Liver (tissue), 9 donors: ENCODE results near the gene HOXA5. TPM values are rescaled to one million over a fixed set of nuclear protein-coding genes. Genes with fewer than 3 reads are reported as not detected.

Source experiments
- DNase-seq: peaks from one replicate; pipeline ENCODE4 v3.0.0-alpha.2; 2017; ENCODE audit warnings: low spot score
- H3K27ac ChIP-seq, 2 donors: one replicate each; pipeline ENCODE4 v1.7.0; 2013; ENCODE audit warnings: inconsistent platforms in 2 of 2, low read length in 2 of 2, control low read depth in 1 of 2, low read depth in 1 of 2, mild to moderate bottlenecking in 1 of 2
- H3K27me3 ChIP-seq, 4 donors: one replicate each; pipeline versions ENCODE4 v1.6.1 to v1.7.0; 2013; ENCODE audit warnings: low read length in 3 of 4, inconsistent platforms in 1 of 4, mild to moderate bottlenecking in 1 of 4, moderate library complexity in 1 of 4; ENCODE audit not compliant: control insufficient read depth in 4 of 4, insufficient read depth in 4 of 4
- H3K36me3 ChIP-seq, 4 donors: one replicate each; pipeline versions ENCODE4 v1.6.1 to v1.7.0; 2013; ENCODE audit warnings: low read length in 3 of 4, mild to moderate bottlenecking in 3 of 4, low read depth in 1 of 4, moderate library complexity in 1 of 4; ENCODE audit not compliant: control insufficient read depth in 4 of 4, insufficient read depth in 3 of 4
- H3K4me1 ChIP-seq, 4 donors: one replicate each; pipeline versions ENCODE4 v1.6.1 to v1.7.0; 2013; ENCODE audit warnings: low read length in 3 of 4, mild to moderate bottlenecking in 3 of 4, moderate library complexity in 1 of 4; ENCODE audit not compliant: control insufficient read depth in 4 of 4, insufficient read depth in 4 of 4
- H3K4me3 ChIP-seq, 3 donors: one replicate each; pipeline versions ENCODE4 v1.6.1 to v1.7.0; 2013; ENCODE audit warnings: low read length in 3 of 3, control low read depth in 1 of 3, low read depth in 1 of 3, mild to moderate bottlenecking in 1 of 3
- H3K9ac ChIP-seq, 2 donors: one replicate each; pipeline ENCODE4 v1.7.0; 2013; ENCODE audit warnings: low read length in 2 of 2, mild to moderate bottlenecking in 2 of 2, moderate library complexity in 2 of 2, control low read depth in 1 of 2, low read depth in 1 of 2
- H3K9me3 ChIP-seq, 4 donors: one replicate each; pipeline versions ENCODE4 v1.6.1 to v1.7.0; 2013; ENCODE audit warnings: low read length in 3 of 4; ENCODE audit not compliant: control insufficient read depth in 4 of 4
- CTCF ChIP-seq: fragments of 150-350 bp; IDR thresholded peaks from 2 replicates; pipeline ENCODE4 v1.5.1; 2017; ENCODE audit warnings: improper control_type of control experiment, low read depth, low read length; ENCODE audit not compliant: missing input control
- EGR1 ChIP-seq, 2 donors: IDR thresholded peaks; 2 replicates each; pipeline ENCODE4 v1.6.1; 2016 to 2018; ENCODE audit warnings: antibody characterized with exemption in 2 of 2, low read depth in 2 of 2
- FOXA1 ChIP-seq: IDR thresholded peaks from 2 replicates; pipeline ENCODE4 v1.6.1; 2016; ENCODE audit warnings: antibody characterized with exemption
- FOXA2 ChIP-seq: IDR thresholded peaks from 2 replicates; pipeline ENCODE4 v1.6.1; 2016; ENCODE audit warnings: antibody characterized with exemption
- GABPA ChIP-seq, 2 donors: IDR thresholded peaks in 1 of 2; conservative IDR thresholded peaks in 1 of 2; 2 replicates each; pipeline ENCODE4 v1.6.1; 2016; ENCODE audit warnings: antibody characterized with exemption in 2 of 2, mild to moderate bottlenecking in 1 of 2, moderate library complexity in 1 of 2
- HNF4A ChIP-seq, 2 donors: conservative IDR thresholded peaks; 2 replicates each; pipeline ENCODE4 v1.6.1; 2016; ENCODE audit warnings: antibody characterized with exemption in 2 of 2, mild to moderate bottlenecking in 2 of 2
- HNF4G ChIP-seq: IDR thresholded peaks from 2 replicates; pipeline ENCODE4 v1.6.1; 2016; ENCODE audit warnings: antibody characterized with exemption
- JUND ChIP-seq, 2 donors: IDR thresholded peaks; 2 replicates each; pipeline ENCODE4 v1.6.1; 2016; ENCODE audit warnings: antibody characterized with exemption in 2 of 2
- MAX ChIP-seq: IDR thresholded peaks from 2 replicates; pipeline ENCODE4 v1.6.1; 2016; ENCODE audit warnings: antibody characterized with exemption
- NR2F2 ChIP-seq: IDR thresholded peaks from 2 replicates; pipeline ENCODE4 v1.6.1; 2016; ENCODE audit warnings: antibody characterized with exemption
- RAD21 ChIP-seq, 2 donors: IDR thresholded peaks; 2 replicates each; pipeline ENCODE4 v1.6.1; 2016; ENCODE audit warnings: antibody characterized with exemption in 2 of 2, mild to moderate bottlenecking in 2 of 2
- RXRA ChIP-seq, 2 donors: IDR thresholded peaks; 2 replicates each; pipeline ENCODE4 v1.6.1; 2017 to 2018; ENCODE audit warnings: antibody characterized with exemption in 2 of 2, mild to moderate bottlenecking in 1 of 2
- SP1 ChIP-seq: IDR thresholded peaks from 2 replicates; pipeline ENCODE4 v1.6.1; 2018; ENCODE audit warnings: antibody characterized with exemption, mild to moderate bottlenecking
- TAF1 ChIP-seq: conservative IDR thresholded peaks from 2 replicates; pipeline ENCODE4 v1.6.1; 2016; ENCODE audit warnings: antibody characterized with exemption, mild to moderate bottlenecking
- YY1 ChIP-seq: IDR thresholded peaks from 2 replicates; pipeline ENCODE4 v1.6.1; 2016; ENCODE audit warnings: antibody characterized with exemption, mild to moderate bottlenecking
- ZBTB33 ChIP-seq: IDR thresholded peaks from 2 replicates; pipeline ENCODE4 v1.6.1; 2016; ENCODE audit warnings: antibody characterized with exemption
- WGBS: extraction: QIAGEN DNeasy Blood & Tissue Kit; methylation state at CpG from one replicate; pipeline ENCODE4 v1.1.7; 2013; 5-methylcytosine and 5-hydroxymethylcytosine counted together
- polyA plus RNA-seq, 2 donors: library from polyadenylated mRNA; stranded (reverse) in 1 of 2; unstranded in 1 of 2; fragments of 200-250 nt in 1 of 2; fragments of >200 nt in 1 of 2; fragmentation: Nextera tagmentation in 1 of 2; extraction: Ambion mirVana in 1 of 2; gene quantifications; one replicate each; pipeline versions ENCODE4 v1.2.1 to v1.2.3, GENCODE V29; 2013 to 2015
- total RNA-seq, 2 donors: library from RNA; depleted of rRNA; stranded (reverse); fragments of >200 nt; gene quantifications; one replicate each; pipeline ENCODE4 v1.2.3, GENCODE V29; 2014
- TF ChIP-seq, protein P1 (sequence below): IDR thresholded peaks from 2 replicates; pipeline ENCODE4 v1.6.1; 2016; ENCODE audit warnings: antibody characterized with exemption
- TF ChIP-seq, protein P2 (sequence below): IDR thresholded peaks from 2 replicates; pipeline ENCODE4 v1.6.1; 2016; ENCODE audit warnings: antibody characterized with exemption, mild to moderate bottlenecking
- donor health status: healthy.
- donor health status: healthy.
- donor health status: healthy.
- donor health status: healthy.
- donor health status: healthy.

HOXA5 gene
- total and polyA plus RNA-seq, 4 donors: 0.40 to 2.1 (median 0.66) TPM

GRCh38 chr7:27091941-27092818 is 51.3 kb downstream of the HOXA5 start:
- no peak overlapping the region for H3K27ac ChIP-seq
- TF ChIP-seq NR2F2: no peak
- no peak for TF ChIP-seq CTCF
- TF ChIP-seq, protein P1, sequence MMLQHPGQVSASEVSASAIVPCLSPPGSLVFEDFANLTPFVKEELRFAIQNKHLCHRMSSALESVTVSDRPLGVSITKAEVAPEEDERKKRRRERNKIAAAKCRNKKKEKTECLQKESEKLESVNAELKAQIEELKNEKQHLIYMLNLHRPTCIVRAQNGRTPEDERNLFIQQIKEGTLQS: no peak
- no peak for TF ChIP-seq RXRA (IDR thresholded peaks at IDR 0.05)
- TF ChIP-seq JUND (IDR thresholded peaks at IDR 0.05): no peak
- TF ChIP-seq FOXA1: no peak
- TF ChIP-seq EGR1 (IDR thresholded peaks at IDR 0.05; ENCODE audit: low read depth in 2 of 2): no peak
- TF ChIP-seq MAX: no peak
- no peak for TF ChIP-seq FOXA2
- TF ChIP-seq HNF4G: no peak
- TF ChIP-seq RAD21 (IDR thresholded peaks at IDR 0.05): no peak
- TF ChIP-seq YY1: no peak
- TF ChIP-seq GABPA (IDR thresholded peaks at IDR 0.05 in 1 of 2, conservative IDR thresholded peaks at IDR 0.05 in 1 of 2): no peak
- TF ChIP-seq HNF4A (conservative IDR thresholded peaks at IDR 0.05): no peak
- TF ChIP-seq SP1: no peak
- TF ChIP-seq ZBTB33: no peak
- TF ChIP-seq, protein P2, sequence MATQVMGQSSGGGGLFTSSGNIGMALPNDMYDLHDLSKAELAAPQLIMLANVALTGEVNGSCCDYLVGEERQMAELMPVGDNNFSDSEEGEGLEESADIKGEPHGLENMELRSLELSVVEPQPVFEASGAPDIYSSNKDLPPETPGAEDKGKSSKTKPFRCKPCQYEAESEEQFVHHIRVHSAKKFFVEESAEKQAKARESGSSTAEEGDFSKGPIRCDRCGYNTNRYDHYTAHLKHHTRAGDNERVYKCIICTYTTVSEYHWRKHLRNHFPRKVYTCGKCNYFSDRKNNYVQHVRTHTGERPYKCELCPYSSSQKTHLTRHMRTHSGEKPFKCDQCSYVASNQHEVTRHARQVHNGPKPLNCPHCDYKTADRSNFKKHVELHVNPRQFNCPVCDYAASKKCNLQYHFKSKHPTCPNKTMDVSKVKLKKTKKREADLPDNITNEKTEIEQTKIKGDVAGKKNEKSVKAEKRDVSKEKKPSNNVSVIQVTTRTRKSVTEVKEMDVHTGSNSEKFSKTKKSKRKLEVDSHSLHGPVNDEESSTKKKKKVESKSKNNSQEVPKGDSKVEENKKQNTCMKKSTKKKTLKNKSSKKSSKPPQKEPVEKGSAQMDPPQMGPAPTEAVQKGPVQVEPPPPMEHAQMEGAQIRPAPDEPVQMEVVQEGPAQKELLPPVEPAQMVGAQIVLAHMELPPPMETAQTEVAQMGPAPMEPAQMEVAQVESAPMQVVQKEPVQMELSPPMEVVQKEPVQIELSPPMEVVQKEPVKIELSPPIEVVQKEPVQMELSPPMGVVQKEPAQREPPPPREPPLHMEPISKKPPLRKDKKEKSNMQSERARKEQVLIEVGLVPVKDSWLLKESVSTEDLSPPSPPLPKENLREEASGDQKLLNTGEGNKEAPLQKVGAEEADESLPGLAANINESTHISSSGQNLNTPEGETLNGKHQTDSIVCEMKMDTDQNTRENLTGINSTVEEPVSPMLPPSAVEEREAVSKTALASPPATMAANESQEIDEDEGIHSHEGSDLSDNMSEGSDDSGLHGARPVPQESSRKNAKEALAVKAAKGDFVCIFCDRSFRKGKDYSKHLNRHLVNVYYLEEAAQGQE: no peak
- no peak for TF ChIP-seq TAF1
- peaks cover 0 to 4% (median 2%) of the 10 kb centered on the region in 4 donors for H3K4me1 ChIP-seq
- WGBS: 33% methylated on average over 9 of the region's 9 CpGs
- peaks cover 0 to 4% (median 0%) of the 10 kb centered on the region in 4 donors for H3K9me3 ChIP-seq
- DNase-seq: no peak
- peaks cover 4 to 34% (median 14%) of the 10 kb centered on the region in 4 donors for H3K27me3 ChIP-seq
- no peaks in the 10 kb centered on the region for H3K36me3 ChIP-seq
- no peak overlapping the region for H3K9ac ChIP-seq
- H3K4me3 ChIP-seq: no peak overlapping the region
